Measurements from ENCODE around the gene SMCO1.
A peak's percentile ranks its signal among the peaks of the same experiment; 100 is the strongest.
"Not testable (repeated sequence)": the region's sequence is repeated elsewhere in the genome, so short reads cannot be mapped to it uniquely, and the experiment has no call there.

Gene SMCO1

GRCh38 chr3:196519718-196520082, 4.6 kb upstream of the SMCO1 start:
- DNase-seq, result peak; percentile 27

- peak; percentile 89 for DNase-seq
These were observed 4.0 kb upstream of the SMCO1 start for GRCh38 chr3:196518966-196519717.

- peak; percentile 31 for DNase-seq
These were observed 2.8 kb upstream of the SMCO1 start for GRCh38 chr3:196517919-196518318.

GRCh38 chr3:196517162-196517800, 2.1 kb upstream of the SMCO1 start:
- no peak for DNase-seq

- DNase-seq, result no peak
These were observed 813 bp downstream of the SMCO1 start for GRCh38 chr3:196514350-196514716.

GRCh38 chr3:196513697-196514349, 1.3 kb downstream of the SMCO1 start:
- DNase-seq, result no peak

- peak; percentile 96 for DNase-seq
These were observed 3.3 kb downstream of the SMCO1 start for GRCh38 chr3:196511646-196512425.

- DNase-seq, result not testable (repeated sequence)
These were observed 4.0 kb downstream of the SMCO1 start for GRCh38 chr3:196511108-196511507.

- DNase-seq, result no peak
These were observed 8.5 kb downstream of the SMCO1 start for GRCh38 chr3:196506687-196507086.

GRCh38 chr3:196504556-196504955, 10.6 kb downstream of the SMCO1 start:
- no peak for DNase-seq

- not testable (repeated sequence) for DNase-seq
These were observed 11.1 kb downstream of the SMCO1 start for GRCh38 chr3:196504077-196504398.

- peak; percentile 95 for DNase-seq
These were observed 11.7 kb downstream of the SMCO1 start, which contains the start of gene RNF168 for GRCh38 chr3:196503196-196504076. Gene RNF168, minus strand, starts transcription at chr3:196503768. Its CDS starts 595 bp downstream, at chr3:196503173.

GRCh38 chr3:196502775-196503195, 12.4 kb downstream of the SMCO1 start:
- peak; percentile 65 for DNase-seq

GRCh38 chr3:196501316-196502044, 13.7 kb downstream of the SMCO1 start:
- peak; percentile 36 for DNase-seq

GRCh38 chr3:196499807-196500524, 15.2 kb downstream of the SMCO1 start:
- no peak for DNase-seq

GRCh38 chr3:196499061-196499460, 16.1 kb downstream of the SMCO1 start:
- DNase-seq, result no peak

- DNase-seq, result no peak
These were observed 16.8 kb downstream of the SMCO1 start for GRCh38 chr3:196498297-196498696.

GRCh38 chr3:196496183-196496582, 19.0 kb downstream of the SMCO1 start:
- DNase-seq, result no peak

GRCh38 chr3:196493292-196493691, 21.9 kb downstream of the SMCO1 start:
- no peak for DNase-seq

GRCh38 chr3:196492080-196492479, 23.1 kb downstream of the SMCO1 start:
- DNase-seq, result no peak

- no peak for DNase-seq
These were observed 25.4 kb downstream of the SMCO1 start for GRCh38 chr3:196489747-196490146.
